GM18861 (cell line): ENCODE results near the gene ACVR2A.
A peak's percentile ranks its signal among the peaks of the same experiment; 100 is the strongest.

ENCODE experiments used
- ATAC-seq: cut with Tn5 transposase; IDR thresholded peaks from one replicate; pipeline ENCODE4 v1.9.1; 2021; ENCODE audit not compliant: unreplicated experiment

ACVR2A gene

GRCh38 chr2:147854557-147855134 is 9.8 kb downstream of the ACVR2A start:
- no peak for ATAC-seq

GRCh38 chr2:147855316-147855715 is 10.5 kb downstream of the ACVR2A start:
- ATAC-seq = no peak

- no peak for ATAC-seq
Observed at GRCh38 chr2:147855977-147856376, 11.1 kb downstream of the ACVR2A start.

GRCh38 chr2:147860009-147860408 is 15.2 kb downstream of the ACVR2A start:
- ATAC-seq = no peak

- ATAC-seq = no peak
Observed at GRCh38 chr2:147862859-147863516, 18.2 kb downstream of the ACVR2A start.

- ATAC-seq = no peak
Observed at GRCh38 chr2:147863835-147864234, 19.0 kb downstream of the ACVR2A start.

GRCh38 chr2:147865560-147865959 is 20.7 kb downstream of the ACVR2A start:
- no peak for ATAC-seq

- no peak for ATAC-seq
Observed at GRCh38 chr2:147867050-147867449, 22.2 kb downstream of the ACVR2A start.

- no peak for ATAC-seq
Observed at GRCh38 chr2:147869934-147870333, 25.1 kb downstream of the ACVR2A start.

- no peak for ATAC-seq
Observed at GRCh38 chr2:147872967-147873366, 28.1 kb downstream of the ACVR2A start.

GRCh38 chr2:147873859-147874483 is 29.1 kb downstream of the ACVR2A start:
- no peak for ATAC-seq

GRCh38 chr2:147879846-147880245 is 35.0 kb downstream of the ACVR2A start:
- ATAC-seq = no peak

- no peak for ATAC-seq
Observed at GRCh38 chr2:147882631-147883030, 37.8 kb downstream of the ACVR2A start.

GRCh38 chr2:147884830-147885229 is 40.0 kb downstream of the ACVR2A start:
- ATAC-seq = no peak

GRCh38 chr2:147886136-147886535 is 41.3 kb downstream of the ACVR2A start:
- no peak for ATAC-seq

- no peak for ATAC-seq
Observed at GRCh38 chr2:147888680-147889079, 43.9 kb downstream of the ACVR2A start.

- ATAC-seq = no peak
Observed at GRCh38 chr2:147904051-147904450, 59.2 kb downstream of the ACVR2A start.

GRCh38 chr2:147909178-147909577 is 64.3 kb downstream of the ACVR2A start:
- ATAC-seq = no peak

GRCh38 chr2:147910990-147911473 is 66.2 kb downstream of the ACVR2A start:
- peak; percentile 56 for ATAC-seq

GRCh38 chr2:147913701-147914480 is 69.1 kb downstream of the ACVR2A start:
- no peak for ATAC-seq

- no peak for ATAC-seq
Observed at GRCh38 chr2:147916067-147916466, 71.2 kb downstream of the ACVR2A start.

- no peak for ATAC-seq
Observed at GRCh38 chr2:147916723-147917122, 71.9 kb downstream of the ACVR2A start.
